ENCODE measurements around the gene ZNF385D. TPM values are rescaled to one million over a fixed set of nuclear protein-coding genes. Genes with fewer than 3 reads are reported as not detected.

Gene ZNF385D, protein sequence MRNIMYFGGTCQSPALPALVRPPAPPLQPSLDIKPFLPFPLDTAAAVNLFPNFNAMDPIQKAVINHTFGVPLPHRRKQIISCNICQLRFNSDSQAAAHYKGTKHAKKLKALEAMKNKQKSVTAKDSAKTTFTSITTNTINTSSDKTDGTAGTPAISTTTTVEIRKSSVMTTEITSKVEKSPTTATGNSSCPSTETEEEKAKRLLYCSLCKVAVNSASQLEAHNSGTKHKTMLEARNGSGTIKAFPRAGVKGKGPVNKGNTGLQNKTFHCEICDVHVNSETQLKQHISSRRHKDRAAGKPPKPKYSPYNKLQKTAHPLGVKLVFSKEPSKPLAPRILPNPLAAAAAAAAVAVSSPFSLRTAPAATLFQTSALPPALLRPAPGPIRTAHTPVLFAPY
- total RNA-seq (ENCODE audit: unreplicated experiment) = 0.41 TPM
- long read RNA-seq = 0 reads

DNA sequence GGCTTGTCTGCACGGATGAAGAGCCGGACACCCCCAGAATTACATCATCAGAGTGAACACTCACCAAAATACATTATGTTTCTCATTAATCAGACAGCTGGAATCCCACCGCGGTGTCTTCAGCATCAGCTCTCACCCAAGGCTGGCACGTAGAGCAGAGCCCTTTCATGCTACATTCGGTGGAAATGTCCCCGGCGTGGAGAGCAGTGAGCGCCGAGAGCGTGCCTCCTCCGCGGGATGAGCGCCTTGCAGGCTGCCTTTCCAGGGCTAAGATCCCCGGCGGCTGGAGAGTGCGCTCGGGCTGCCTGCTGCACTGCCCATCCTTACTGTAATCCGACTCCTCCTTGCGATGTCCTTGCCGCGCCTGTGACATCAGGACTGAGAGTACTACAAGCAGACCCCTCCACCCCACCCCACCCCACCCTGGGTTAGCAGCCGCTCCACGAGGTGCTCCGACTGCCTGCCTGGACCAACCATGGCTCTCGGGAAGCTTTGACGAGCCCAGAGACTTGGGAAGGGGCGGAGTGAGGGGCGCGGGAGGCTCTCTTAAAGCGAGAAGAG, at the start of gene ZNF385D:
TSS of gene ZNF385D (minus strand) at position 380 of the 561 bp plus-strand sequence. CDS start at position 86, 294 bp downstream.
- DNase-seq (ENCODE audit: low spot score) = peak; percentile 63
- Mint-ChIP-seq H3K27ac (ENCODE audit: unreplicated experiment) (no peak within 1 kb of the TSS), H3K4me3 (ENCODE audit: unreplicated experiment) (peak within 1 kb of the TSS; percentile 81), H3K9me3 (ENCODE audit: unreplicated experiment) (no peaks in the 10 kb centered on the region), H3K27me3 (ENCODE audit: unreplicated experiment) (no peaks in the 10 kb centered on the region), H3K4me1 (ENCODE audit: unreplicated experiment) (peaks cover 6% of the 10 kb centered on the region), H3K36me3 (ENCODE audit: low read depth, unreplicated experiment) (no peaks in the 10 kb centered on the region)
- TF ChIP-seq, protein P1, sequence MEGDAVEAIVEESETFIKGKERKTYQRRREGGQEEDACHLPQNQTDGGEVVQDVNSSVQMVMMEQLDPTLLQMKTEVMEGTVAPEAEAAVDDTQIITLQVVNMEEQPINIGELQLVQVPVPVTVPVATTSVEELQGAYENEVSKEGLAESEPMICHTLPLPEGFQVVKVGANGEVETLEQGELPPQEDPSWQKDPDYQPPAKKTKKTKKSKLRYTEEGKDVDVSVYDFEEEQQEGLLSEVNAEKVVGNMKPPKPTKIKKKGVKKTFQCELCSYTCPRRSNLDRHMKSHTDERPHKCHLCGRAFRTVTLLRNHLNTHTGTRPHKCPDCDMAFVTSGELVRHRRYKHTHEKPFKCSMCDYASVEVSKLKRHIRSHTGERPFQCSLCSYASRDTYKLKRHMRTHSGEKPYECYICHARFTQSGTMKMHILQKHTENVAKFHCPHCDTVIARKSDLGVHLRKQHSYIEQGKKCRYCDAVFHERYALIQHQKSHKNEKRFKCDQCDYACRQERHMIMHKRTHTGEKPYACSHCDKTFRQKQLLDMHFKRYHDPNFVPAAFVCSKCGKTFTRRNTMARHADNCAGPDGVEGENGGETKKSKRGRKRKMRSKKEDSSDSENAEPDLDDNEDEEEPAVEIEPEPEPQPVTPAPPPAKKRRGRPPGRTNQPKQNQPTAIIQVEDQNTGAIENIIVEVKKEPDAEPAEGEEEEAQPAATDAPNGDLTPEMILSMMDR (IDR thresholded peaks at IDR 0.05; ENCODE audit: unreplicated experiment) = no peak

DNA sequence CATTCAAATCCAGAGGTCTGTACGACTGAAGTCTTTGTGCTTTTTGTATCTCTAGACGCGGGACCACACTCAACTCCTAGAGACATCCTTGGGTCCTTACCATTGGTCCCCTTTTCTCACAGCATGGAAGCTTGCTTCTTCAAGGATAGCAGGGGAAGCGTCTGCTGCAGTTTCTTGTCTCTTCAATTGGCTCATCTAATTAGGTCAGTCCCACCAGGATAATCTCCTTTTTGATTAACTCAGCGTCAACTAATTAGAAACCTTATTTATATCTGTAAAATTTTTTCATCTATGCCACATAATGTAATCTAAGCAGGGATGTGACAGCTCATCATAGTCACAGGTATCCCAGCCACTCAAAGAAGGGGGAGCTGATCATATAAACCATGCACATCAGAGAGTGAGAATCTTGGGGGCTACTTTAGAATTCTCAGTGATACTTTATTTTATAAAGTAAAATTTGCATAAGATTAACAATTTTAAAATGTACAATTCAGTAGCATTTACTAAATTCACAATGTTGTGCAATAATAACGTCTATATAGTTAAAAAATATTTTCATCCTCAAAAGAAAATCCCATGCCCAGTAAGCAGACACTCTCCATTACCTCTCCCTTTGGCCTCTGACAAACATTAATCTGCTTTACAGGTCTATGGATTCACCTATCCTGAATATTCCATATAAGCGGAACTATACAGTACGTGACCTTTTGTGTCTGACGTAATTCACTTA, 47.5 kb upstream of the ZNF385D start:
- no peaks in the 10 kb centered on the region for H3K9me3 Mint-ChIP-seq (ENCODE audit: unreplicated experiment)
- H3K27ac Mint-ChIP-seq (ENCODE audit: unreplicated experiment) = no peak overlapping the region
- peaks cover 1% of the 10 kb centered on the region for H3K27me3 Mint-ChIP-seq (ENCODE audit: unreplicated experiment)
- no peak for DNase-seq (ENCODE audit: low spot score)
- H3K4me1 Mint-ChIP-seq (ENCODE audit: unreplicated experiment) = peaks cover 20% of the 10 kb centered on the region
- no peak overlapping the region for H3K4me3 Mint-ChIP-seq (ENCODE audit: unreplicated experiment)
- TF ChIP-seq, protein P1 (IDR thresholded peaks at IDR 0.05; ENCODE audit: unreplicated experiment) = no peak
- no peaks in the 10 kb centered on the region for H3K36me3 Mint-ChIP-seq (ENCODE audit: low read depth, unreplicated experiment)

DNA sequence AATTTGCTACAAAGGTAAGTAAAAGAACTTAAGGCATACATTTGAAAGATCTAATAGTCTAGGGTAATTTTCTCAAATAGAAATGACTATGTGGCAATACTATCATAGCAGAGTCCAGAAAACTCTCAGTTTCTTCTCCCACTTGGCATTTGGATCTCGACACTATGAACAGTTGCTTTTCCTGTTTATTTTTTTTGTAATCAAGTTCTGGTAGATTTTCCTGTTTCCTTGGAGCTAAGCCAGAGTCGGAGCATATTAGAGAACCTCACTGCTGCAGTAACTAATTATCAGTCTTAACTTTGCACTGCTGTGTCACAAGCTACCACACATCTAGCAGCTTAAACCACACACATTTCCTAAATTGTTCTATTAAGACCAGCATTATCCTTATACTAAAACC, 44.9 kb upstream of the ZNF385D start:
- DNase-seq (ENCODE audit: low spot score) = no peak
- Mint-ChIP-seq H3K4me3 (ENCODE audit: unreplicated experiment) (no peak overlapping the region), H3K27me3 (ENCODE audit: unreplicated experiment) (peaks cover 1% of the 10 kb centered on the region), H3K27ac (ENCODE audit: unreplicated experiment) (peak overlapping the region; percentile 61), H3K36me3 (ENCODE audit: low read depth, unreplicated experiment) (no peaks in the 10 kb centered on the region), H3K9me3 (ENCODE audit: unreplicated experiment) (no peaks in the 10 kb centered on the region), H3K4me1 (ENCODE audit: unreplicated experiment) (peaks cover 20% of the 10 kb centered on the region)
- TF ChIP-seq, protein P1 (IDR thresholded peaks at IDR 0.05; ENCODE audit: unreplicated experiment) = no peak

DNA sequence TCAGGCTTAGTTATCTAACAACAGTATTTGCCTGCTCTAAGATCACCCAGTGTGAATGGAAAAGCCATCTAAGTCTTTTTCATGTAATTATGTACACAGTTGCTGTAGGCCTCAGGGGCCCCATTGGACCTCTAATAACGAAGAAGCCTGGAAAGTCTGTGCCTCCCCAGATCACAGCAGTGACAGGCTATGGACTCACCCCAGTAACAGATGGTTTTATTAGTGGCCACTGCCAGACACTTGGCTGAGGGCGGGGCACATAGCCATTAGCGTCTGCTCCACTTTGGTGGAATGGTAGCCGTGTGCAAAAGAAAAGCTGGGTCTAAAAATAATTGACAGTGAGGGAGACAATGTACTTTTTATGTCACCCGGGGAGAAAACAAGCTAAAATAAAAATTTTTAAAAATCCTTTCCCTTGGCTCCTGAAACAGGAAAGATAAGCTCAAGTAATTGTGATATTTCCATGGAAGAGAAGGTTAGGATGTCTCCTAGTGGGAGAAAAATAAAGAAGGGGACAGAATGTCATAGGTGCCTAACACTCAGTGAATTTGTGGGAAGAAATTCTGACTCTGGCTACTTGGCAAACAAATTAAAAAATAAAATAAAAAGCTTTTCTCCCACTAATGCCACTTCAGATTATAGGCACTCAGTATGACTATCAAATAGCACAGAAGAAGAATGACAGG, 44.3 kb upstream of the ZNF385D start:
- Mint-ChIP-seq H3K36me3 (ENCODE audit: low read depth, unreplicated experiment) (no peaks in the 10 kb centered on the region), H3K27ac (ENCODE audit: unreplicated experiment) (no peak overlapping the region), H3K27me3 (ENCODE audit: unreplicated experiment) (peaks cover 1% of the 10 kb centered on the region), H3K4me3 (ENCODE audit: unreplicated experiment) (no peak overlapping the region), H3K9me3 (ENCODE audit: unreplicated experiment) (no peaks in the 10 kb centered on the region), H3K4me1 (ENCODE audit: unreplicated experiment) (peaks cover 20% of the 10 kb centered on the region)
- TF ChIP-seq, protein P1 (IDR thresholded peaks at IDR 0.05; ENCODE audit: unreplicated experiment) = no peak
- no peak for DNase-seq (ENCODE audit: low spot score)

Measured in endothelial cell (in vitro differentiated cells).